HepG2 (cell line): ENCODE data around the gene TJP1. TPM values are rescaled to one million over a fixed set of nuclear protein-coding genes. Genes with fewer than 3 reads are reported as not detected.

ENCODE experiments used
- ATAC-seq: fragments of 200-7000 bp; cut with Tn5 transposase; 3 replicates; pipeline ENCODE4 v1.9.1; 2020; ENCODE audit warnings: mild to moderate bottlenecking, moderate library complexity
- BruUV-seq: library from RNA; stranded (reverse); fragments of 400-500 nt; replicated peaks from 2 replicates; lab custom pipeline; 2021; lab: Mats Ljungman, UMichigan
- CTCF ChIA-PET: fragments of 300-600 bp; formaldehyde crosslinking; extraction: SDS; loops from one replicate; lab custom pipeline; 2021; ENCODE audit warnings: low total read pairs, inconsistent platforms, low intra/inter-chr PET ratio; lab: Yijun Ruan, JAX
- POLR2A ChIA-PET: fragments of 350-600 bp; sonication (Branson Sonifier 250); formaldehyde crosslinking; loops from one replicate; lab custom pipeline; 2020; ENCODE audit warnings: antibody characterized with exemption, inconsistent platforms; lab: Yijun Ruan, JAX
- DNase-seq: peaks from one replicate; pipeline ENCODE4 v3.0.0-alpha.2; 2015; ENCODE audit warnings: low spot score
- FAIRE-seq: peaks from 3 replicates; lab custom pipeline; 2011; peaks lifted over from hg19 to GRCh38; lab: Jason Lieb, UNC
- H2AFZ ChIP-seq: one replicate; pipeline ENCODE4 v1.6.1; 2011; ENCODE audit warnings: low read length, inconsistent platforms
- H3K27ac ChIP-seq: fragments of 300-600 bp; 3 replicates; pipeline ENCODE4 v1.8.0; 2011; ENCODE audit warnings: mixed run types, mild to moderate bottlenecking, mixed read lengths, low read length, inconsistent platforms; ENCODE audit not compliant: insufficient read depth; ENCODE audit errors: extremely low read length
- H3K27me3 ChIP-seq, 2 experiments: fragments of 200-600 bp in 1 of 2; 2 replicates in 1 of 2; 3 replicates in 1 of 2; pipeline versions ENCODE4 v1.6.0 to v1.8.0; 2011; ENCODE audit warnings: low read length in 2 of 2, mild to moderate bottlenecking in 2 of 2, moderate library complexity in 2 of 2, inconsistent platforms in 1 of 2; ENCODE audit not compliant: insufficient read depth in 2 of 2, control insufficient read depth in 1 of 2
- H3K36me3 ChIP-seq, 2 experiments: fragments of 200-600 bp in 1 of 2; replicated peaks in 1 of 2; 2 replicates in 1 of 2; 3 replicates in 1 of 2; pipeline versions ENCODE4 v1.5.1 to v1.8.0; 2011; ENCODE audit warnings: low read length in 2 of 2, inconsistent platforms in 1 of 2; ENCODE audit not compliant: insufficient read depth in 2 of 2, control insufficient read depth in 1 of 2
- H3K4me1 ChIP-seq: 2 replicates; pipeline ENCODE4 v1.5.1; 2012; ENCODE audit warnings: low read length, inconsistent platforms; ENCODE audit not compliant: insufficient read depth
- H3K4me2 ChIP-seq: 2 replicates; pipeline ENCODE4 v1.6.0; 2011; ENCODE audit warnings: low read depth, low read length, inconsistent platforms
- H3K4me3 ChIP-seq, 3 experiments: fragments of 200-600 bp in 1 of 3; sonication (generic), shearing (Covaris generic) in 1 of 3; replicated peaks in 1 of 3; 2 replicates each; pipeline ENCODE4 v1.5.1; 2011 to 2016; ENCODE audit warnings: low read length in 3 of 3, inconsistent platforms in 2 of 3, low read depth in 2 of 3, mild to moderate bottlenecking in 2 of 3, control low read depth in 1 of 3, mixed read lengths in 1 of 3; ENCODE audit not compliant: insufficient read depth in 1 of 3
- H3K79me2 ChIP-seq: one replicate; pipeline ENCODE4 v1.6.1; 2011; ENCODE audit warnings: low read length, inconsistent platforms; ENCODE audit not compliant: insufficient read depth
- H3K9ac ChIP-seq: 2 replicates; pipeline ENCODE4 v1.6.0; 2011; ENCODE audit warnings: mild to moderate bottlenecking, low read depth, low read length, inconsistent platforms; ENCODE audit not compliant: insufficient read depth
- H3K9me3 ChIP-seq: 2 replicates; pipeline ENCODE4 v1.5.1; 2012; ENCODE audit warnings: mild to moderate bottlenecking, low read length
- H4K20me1 ChIP-seq: 2 replicates; pipeline ENCODE4 v1.6.0; 2011; ENCODE audit warnings: inconsistent platforms, mild to moderate bottlenecking, low read length, moderate library complexity; ENCODE audit not compliant: insufficient read depth
- ATF2 ChIP-seq: sonication (generic); formaldehyde crosslinking; IDR thresholded peaks from 2 replicates; pipeline ENCODE4 v1.4.0; 2020; ENCODE audit warnings: missing genetic modification reagents
- EZH2 ChIP-seq: conservative IDR thresholded peaks from 2 replicates; pipeline ENCODE4 v1.6.1; 2012; ENCODE audit warnings: mild to moderate bottlenecking, low read depth, low read length, moderate library complexity
- FOXA3 ChIP-seq: IDR thresholded peaks from 2 replicates; pipeline ENCODE4 v1.6.1; 2016; ENCODE audit warnings: missing genetic modification reagents, missing compliant biosample characterization
- FOXP1 ChIP-seq, 2 experiments: fragments of 450-650 bp in 1 of 2; IDR thresholded peaks; 2 replicates each; pipeline ENCODE4 v1.6.1; 2017 to 2018; ENCODE audit warnings: antibody characterized with exemption in 1 of 2
- GABPB1 ChIP-seq: IDR thresholded peaks from 2 replicates; pipeline ENCODE4 v1.6.1; 2016; ENCODE audit warnings: mild to moderate bottlenecking, missing genetic modification reagents, moderate library complexity, missing compliant biosample characterization
- HHEX ChIP-seq: IDR thresholded peaks from 2 replicates; pipeline ENCODE4 v1.6.1; 2016; ENCODE audit warnings: control low read depth
- MED1 ChIP-seq: sonication (generic); formaldehyde crosslinking; IDR thresholded peaks from 2 replicates; pipeline ENCODE4 v1.4.0; 2020; ENCODE audit warnings: missing genetic modification reagents
- NBN ChIP-seq: fragments of 450-650 bp; conservative IDR thresholded peaks from 2 replicates; pipeline ENCODE4 v1.6.1; 2017
- NFATC3 ChIP-seq: sonication (generic); formaldehyde crosslinking; IDR thresholded peaks from 2 replicates; pipeline ENCODE4 v1.5.1; 2020; ENCODE audit warnings: mild to moderate bottlenecking, missing genetic modification reagents
- PATZ1 ChIP-seq: sonication (generic); formaldehyde crosslinking; IDR thresholded peaks from 2 replicates; pipeline ENCODE4 v1.4.0; 2020; ENCODE audit warnings: missing genetic modification reagents
- TFDP2 ChIP-seq: sonication (generic); formaldehyde crosslinking; IDR thresholded peaks from 2 replicates; pipeline ENCODE4 v1.4.0; 2020; ENCODE audit warnings: missing genetic modification reagents
- TP53 ChIP-seq: sonication (generic); formaldehyde crosslinking; conservative IDR thresholded peaks from 2 replicates; pipeline ENCODE4 v1.4.0; 2020; ENCODE audit warnings: missing genetic modification reagents
- ZBTB7A ChIP-seq: sonication (generic); formaldehyde crosslinking; IDR thresholded peaks from 2 replicates; pipeline ENCODE4 v1.8.0; 2022; ENCODE audit warnings: mild to moderate bottlenecking, missing genetic modification reagents
- ZEB1 ChIP-seq: IDR thresholded peaks from 2 replicates; pipeline ENCODE4 v1.6.1; 2012; ENCODE audit warnings: mild to moderate bottlenecking, low read depth, inconsistent platforms; ENCODE audit not compliant: insufficient replicate concordance
- ZNF18 ChIP-seq: sonication (generic); formaldehyde crosslinking; IDR thresholded peaks from 2 replicates; pipeline ENCODE4 v1.8.0; 2022; ENCODE audit warnings: mild to moderate bottlenecking, missing genetic modification reagents; ENCODE audit not compliant: insufficient replicate concordance
- ZNF329 ChIP-seq: sonication (generic); formaldehyde crosslinking; IDR thresholded peaks from 2 replicates; pipeline ENCODE4 v1.9.0; 2021; ENCODE audit warnings: low read depth, mild to moderate bottlenecking, missing genetic modification reagents
- ZNF703 ChIP-seq: sonication (generic); formaldehyde crosslinking; IDR thresholded peaks from 2 replicates; pipeline ENCODE4 v1.5.1; 2020; ENCODE audit warnings: missing genetic modification reagents, mild to moderate bottlenecking, moderate library complexity, borderline replicate concordance
- WGBS: methylation state at CpG from one replicate; pipeline ENCODE4 v1.1.6; 2017; ENCODE audit warnings: low lambda C conversion rate; 5-methylcytosine and 5-hydroxymethylcytosine counted together
- in situ Hi-C: cut with HindIII; loops from 2 replicates; pipeline ENCODE4 v1.10.0; 2017; ENCODE audit warnings: low pct_unique_long_range_greater_than_20kb; ENCODE audit not compliant: extremely low pct_ligation_motif_present
- intact Hi-C: fragments of 100-400 bp; cut with micrococcal nuclease; formaldehyde crosslinking; loops from one replicate; pipeline ENCODE4 v1.10.0; 2022; ENCODE audit not compliant: unreplicated experiment
- polyA plus RNA-seq, 8 experiments: library from polyadenylated mRNA; depleted of rRNA in 3 of 8; stranded (reverse) in 7 of 8; unstranded in 1 of 8; fragments of >200 nt; fragmentation: Illumina TruSeq in 4 of 8; extraction: Trizol in 4 of 8; gene quantifications; 2 replicates each; pipeline versions ENCODE4 v1.2.1 to v1.2.3, GENCODE V29; 2011 to 2016; ENCODE audit warnings: low read depth in 4 of 8, missing spikeins in 1 of 8, mixed read lengths in 1 of 8; ENCODE audit not compliant: insufficient read depth in 1 of 8
- total RNA-seq, 5 experiments: library from RNA; depleted of rRNA; stranded (reverse); fragments of >200 nt; fragmentation: Illumina TruSeq; extraction: Trizol; gene quantifications; 2 replicates each; pipeline ENCODE4 v1.2.3, GENCODE V29; 2016; ENCODE audit warnings: low read depth in 1 of 5

Gene TJP1
- total and polyA plus RNA-seq, 2 of the 13 experiments (the other 11 are each of a cell fraction or from before 2014, with no cell fraction given): 25.9 to 27.1 TPM

- Histone ChIP-seq H3K4me3 (no peak overlapping the region), H3K36me3 (no peaks in the 10 kb centered on the region; a peak in 1 of 5 replicates), H3K27me3 (no peaks in the 10 kb centered on the region), H3K9me3 (no peaks in the 10 kb centered on the region), H3K4me2 (no peak overlapping the region), H3K4me1 (peaks cover 15% of the 10 kb centered on the region), H4K20me1 (peaks cover 34% of the 10 kb centered on the region), H2AFZ (no peak overlapping the region), H3K79me2 (peaks cover 63% of the 10 kb centered on the region), H3K27ac (no peak overlapping the region), H3K9ac (no peak overlapping the region)
- intact Hi-C loops: no loop called here
- no peak for ATAC-seq
- CTCF ChIA-PET: no interaction called here
- WGBS: 63% methylated on average over 1 of the region's 1 CpG
- no peak for TF ChIP-seq GABPB1 (CRISPR knock-in tag)
- no peak for TF ChIP-seq TP53 (CRISPR knock-in tag)
- no peak for TF ChIP-seq ZNF703 (CRISPR knock-in tag)
- no peak for TF ChIP-seq ZEB1
- TF ChIP-seq MED1 (CRISPR knock-in tag): no peak
- TF ChIP-seq EZH2: no peak
- TF ChIP-seq FOXP1 (IDR thresholded peaks at IDR 0.05): no peak
- TF ChIP-seq FOXP1 (CRISPR knock-in tag; IDR thresholded peaks at IDR 0.05): no peak
- no peak for TF ChIP-seq PATZ1 (CRISPR knock-in tag)
- TF ChIP-seq FOXA3: no peak
- TF ChIP-seq ZNF329 (CRISPR knock-in tag): no peak
- TF ChIP-seq NFATC3 (CRISPR knock-in tag): no peak
- TF ChIP-seq ATF2 (CRISPR knock-in tag): no peak
- no peak for TF ChIP-seq ZNF18 (CRISPR knock-in tag)
- no peak for TF ChIP-seq NBN
- no peak for TF ChIP-seq TFDP2 (CRISPR knock-in tag)
- no peak for TF ChIP-seq HHEX (CRISPR knock-in tag)
- no peak for TF ChIP-seq ZBTB7A (CRISPR knock-in tag)
- in situ Hi-C loops: no loop called here
- no TSS peak for BruUV-seq
- FAIRE-seq: no peak
- POLR2A ChIA-PET: no interaction called here
- no peak for DNase-seq
These were observed 19.9 kb downstream of the TJP1 start for GRCh38 chr15:29802411-29802810.
